Astrocyte of the hippocampus (primary cell): Measurements from ENCODE around the gene MKKS.

Experiments used
- DNase-seq: peaks from one replicate; pipeline ENCODE4 v3.0.0; 2011; ENCODE audit warnings: low read depth, low spot score

MKKS gene

DNA sequence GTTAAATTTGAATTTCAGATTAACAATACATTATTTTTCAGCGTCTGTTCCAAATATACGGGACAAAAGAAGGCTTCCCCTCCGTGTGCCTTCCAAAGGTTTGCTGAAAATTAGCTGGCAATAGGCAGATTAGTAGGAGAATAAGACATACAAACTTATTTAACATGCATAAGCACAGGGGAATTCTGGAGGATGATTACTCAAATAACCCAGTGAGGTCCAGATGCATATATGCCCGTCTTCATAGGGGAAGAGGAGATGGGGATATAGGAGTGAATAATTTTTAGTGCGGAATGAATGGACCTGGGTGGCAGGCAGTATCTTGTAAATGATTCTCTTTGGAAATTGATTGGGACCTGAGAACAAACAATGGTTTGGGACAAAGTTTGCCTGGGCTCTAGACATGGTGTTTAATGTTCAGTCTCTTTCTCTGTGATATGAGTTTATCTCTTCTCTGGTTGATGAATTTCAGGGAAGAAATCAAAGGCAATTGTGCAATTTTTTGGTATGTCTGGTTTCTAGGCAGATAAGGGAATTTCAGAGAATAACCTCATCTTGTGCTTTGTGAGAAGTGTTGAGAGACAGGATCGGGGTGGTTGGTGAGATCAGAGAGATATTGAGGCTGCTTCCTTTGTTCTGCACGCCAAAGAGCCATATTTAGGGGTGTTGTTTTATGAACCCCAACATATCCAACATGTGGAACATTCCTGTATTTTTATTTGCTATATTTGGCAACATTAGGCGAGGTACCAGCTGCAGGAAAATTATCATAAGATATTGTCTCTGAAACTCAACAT lies 63.7 kb downstream of the MKKS start:
- DNase-seq: peak; percentile 24

DNA sequence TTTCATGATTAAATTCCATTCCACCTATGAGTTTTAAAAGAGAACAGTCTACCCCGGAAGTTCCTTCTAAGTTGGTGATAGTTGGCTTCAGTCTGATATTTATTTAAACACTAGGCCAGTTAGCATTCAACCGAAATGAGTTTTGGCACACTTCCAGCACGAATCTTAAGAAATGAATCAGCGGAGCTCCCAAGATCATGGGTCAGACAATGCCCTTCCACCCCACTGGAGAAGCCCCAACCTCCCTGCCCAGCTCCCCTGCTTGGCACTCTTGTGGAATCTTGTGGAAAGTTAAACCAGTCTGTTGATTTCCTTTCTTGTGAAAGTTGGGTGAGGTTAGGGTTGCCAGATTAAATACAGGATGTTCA lies 64.3 kb downstream of the MKKS start:
- peak; percentile 80 for DNase-seq

DNA sequence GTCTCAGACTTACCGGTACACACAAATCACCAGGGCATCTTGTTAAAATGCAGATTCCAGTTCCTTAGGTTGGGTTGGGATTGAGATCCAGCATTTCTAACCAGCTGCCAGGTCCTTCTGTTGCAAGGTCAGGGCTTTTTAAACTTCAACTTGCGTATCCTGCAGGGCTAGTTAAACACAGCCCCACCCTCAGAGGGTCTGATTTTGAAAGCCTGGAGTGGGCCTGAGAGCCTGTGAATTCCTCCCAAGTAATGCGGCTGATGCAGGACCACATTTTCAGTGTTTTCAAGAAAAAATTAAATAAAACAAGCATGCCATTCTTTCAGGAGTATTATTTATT lies 65.3 kb downstream of the MKKS start:
- no peak for DNase-seq

DNA sequence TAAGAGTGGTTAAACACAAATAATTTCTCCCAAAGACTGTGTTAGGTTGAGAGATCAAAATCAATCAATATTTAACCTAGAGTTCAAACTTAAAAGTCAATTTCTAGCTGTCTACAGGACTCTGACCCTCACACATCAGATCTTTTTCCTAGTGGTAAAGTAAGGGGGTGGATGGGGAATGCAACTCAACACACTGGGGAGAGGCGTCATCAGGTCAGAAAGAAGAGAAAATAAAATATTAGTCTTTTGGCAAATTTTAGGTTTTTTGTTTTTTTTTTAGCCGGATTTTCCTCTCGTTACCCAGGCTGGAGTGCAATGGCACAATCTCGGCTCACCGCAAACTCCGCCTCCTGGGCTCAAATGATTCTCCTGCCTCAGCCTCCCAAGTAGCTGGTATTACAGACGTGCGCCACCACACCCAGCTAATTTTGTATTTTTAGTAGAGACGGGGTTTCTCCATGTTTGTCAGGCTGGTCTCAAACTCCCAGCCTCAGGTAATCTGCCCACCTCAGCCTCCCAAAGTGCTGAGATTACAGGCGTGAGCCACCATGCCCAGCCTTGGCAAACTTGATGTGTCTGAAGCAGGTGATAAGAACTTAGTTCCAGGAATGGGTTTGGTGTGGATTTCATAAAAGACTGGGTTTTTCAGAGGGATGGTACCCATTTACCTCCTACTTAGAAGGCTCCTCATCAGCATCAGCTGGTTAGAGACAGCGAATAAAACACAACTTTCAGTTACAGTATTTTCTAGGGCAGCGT lies 65.9 kb downstream of the MKKS start:
- no peak for DNase-seq

DNA sequence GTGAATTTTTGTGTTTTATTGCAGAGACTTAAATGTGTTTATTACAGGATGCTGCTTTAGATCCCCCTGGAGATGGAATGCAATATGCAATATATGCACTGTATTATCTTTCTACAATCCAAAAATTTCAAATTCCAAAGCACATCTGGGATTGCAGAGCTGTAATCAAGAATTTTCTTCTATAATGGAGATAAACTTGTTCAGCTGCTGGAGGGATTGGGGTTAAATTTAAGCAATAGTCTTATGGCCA lies 66.4 kb downstream of the MKKS start:
- DNase-seq: no peak

DNA sequence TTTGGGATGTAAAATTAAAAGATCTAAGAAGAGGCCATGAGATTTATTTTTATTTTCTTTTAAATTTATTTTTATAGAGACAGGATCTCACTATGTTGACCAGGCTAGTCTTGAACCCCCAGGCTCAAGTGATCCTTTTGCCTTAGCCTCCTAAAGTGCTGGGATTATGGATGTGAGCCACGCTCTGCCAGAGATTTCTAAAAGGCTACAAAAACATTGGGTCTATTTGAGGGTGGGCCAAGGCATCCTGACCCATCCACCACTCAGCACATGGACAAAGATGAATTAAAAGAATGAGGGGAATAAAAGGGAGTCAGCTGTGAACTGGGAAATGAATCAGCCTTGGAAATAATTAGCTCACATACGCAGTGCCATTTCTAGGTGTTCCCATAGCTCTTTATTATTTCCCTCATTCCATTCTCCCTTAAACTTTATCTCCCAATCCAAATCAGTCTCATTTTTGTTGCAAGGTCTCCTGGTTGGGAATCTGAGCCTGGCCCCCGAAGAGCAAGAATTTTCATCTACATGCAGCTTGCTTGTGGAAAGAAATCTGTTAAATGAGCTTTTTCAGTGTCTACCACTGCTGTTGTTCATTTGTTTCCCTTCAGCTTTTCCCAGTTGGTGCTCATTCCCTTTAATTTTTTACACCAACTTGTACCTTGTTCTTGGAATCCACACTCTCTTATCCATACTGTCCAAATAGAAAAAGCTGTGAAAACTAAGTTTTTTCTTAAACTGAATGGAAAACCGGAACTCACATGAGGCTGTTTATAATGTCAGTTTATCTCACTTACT lies 66.9 kb downstream of the MKKS start:
- DNase-seq: peak; percentile 26

DNA sequence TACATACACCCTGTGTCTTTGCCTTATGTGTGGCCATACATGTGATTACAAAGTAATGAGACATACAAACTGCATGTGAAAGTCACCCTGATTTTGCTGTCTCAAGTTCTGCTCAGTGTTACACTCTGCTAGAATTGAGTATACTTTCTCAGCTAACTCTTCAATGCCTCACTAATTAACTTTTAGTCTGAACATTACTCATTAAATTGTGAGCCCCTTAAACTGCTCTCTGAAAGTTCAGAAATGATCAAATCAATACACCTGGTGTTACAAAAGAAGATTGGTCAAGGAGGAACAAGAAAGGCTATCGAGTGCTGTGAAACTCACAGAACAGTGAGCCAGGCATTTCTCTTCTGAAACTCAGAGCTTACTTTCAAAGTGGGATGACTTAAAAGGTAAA lies 71.3 kb downstream of the MKKS start:
- DNase-seq: no peak

DNA sequence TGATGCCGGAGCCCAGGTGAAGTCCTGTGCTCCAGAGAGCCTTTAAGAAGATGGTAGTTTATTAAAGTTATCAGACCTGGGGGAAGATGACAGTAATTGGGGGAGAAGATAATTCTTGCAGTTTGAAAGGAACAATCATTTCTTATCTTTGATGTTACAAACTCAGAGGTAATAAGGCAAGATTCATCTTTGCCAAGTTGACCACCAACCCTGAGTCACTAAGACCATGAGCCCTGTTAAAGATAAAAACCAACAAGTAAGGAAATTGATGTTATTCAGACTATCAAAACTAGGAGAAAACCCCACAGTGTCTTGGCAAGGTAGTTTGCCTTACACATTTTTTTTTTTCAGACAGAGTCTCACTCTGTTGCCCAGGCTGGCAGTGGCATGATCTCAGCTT lies 73.1 kb downstream of the MKKS start:
- peak; percentile 43 for DNase-seq

DNA sequence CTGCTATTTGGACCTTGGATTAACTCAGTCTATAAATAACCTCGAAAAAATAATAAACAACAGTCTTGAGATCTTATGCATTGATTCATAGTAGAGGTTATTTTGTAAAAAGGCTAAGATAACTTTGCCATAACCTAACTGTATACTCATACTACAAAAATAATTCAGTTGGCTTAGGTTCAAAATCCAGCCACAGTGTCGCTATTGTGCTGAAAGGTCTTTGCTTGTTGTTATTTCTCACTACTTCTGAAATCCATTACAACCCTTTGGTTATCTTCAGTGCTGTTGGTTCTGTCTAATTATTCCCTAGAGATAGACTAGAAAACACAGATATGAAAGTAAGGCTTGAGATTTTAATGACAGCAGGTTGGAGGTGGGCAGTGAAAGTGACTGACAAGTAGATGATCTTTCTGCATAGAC lies 74.4 kb downstream of the MKKS start:
- peak; percentile 39 for DNase-seq

DNA sequence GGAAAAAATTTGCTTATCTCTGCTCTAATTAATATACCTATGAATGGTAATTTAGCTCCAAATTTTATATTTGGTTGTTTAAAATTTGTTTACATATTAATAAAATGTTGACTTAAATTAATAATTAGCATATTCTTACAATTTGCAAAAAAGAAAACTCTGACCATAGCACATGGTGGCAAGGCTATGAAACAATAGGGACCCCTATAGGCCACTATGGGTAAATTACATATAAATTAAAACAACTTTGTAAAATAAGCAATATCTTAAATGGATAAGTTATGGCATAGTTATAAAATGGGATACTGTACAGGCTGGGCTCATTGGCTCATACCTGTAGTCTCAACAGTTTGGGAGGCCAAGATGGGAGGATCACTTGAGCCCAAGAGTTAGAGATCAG lies 76.0 kb downstream of the MKKS start:
- no peak for DNase-seq

DNA sequence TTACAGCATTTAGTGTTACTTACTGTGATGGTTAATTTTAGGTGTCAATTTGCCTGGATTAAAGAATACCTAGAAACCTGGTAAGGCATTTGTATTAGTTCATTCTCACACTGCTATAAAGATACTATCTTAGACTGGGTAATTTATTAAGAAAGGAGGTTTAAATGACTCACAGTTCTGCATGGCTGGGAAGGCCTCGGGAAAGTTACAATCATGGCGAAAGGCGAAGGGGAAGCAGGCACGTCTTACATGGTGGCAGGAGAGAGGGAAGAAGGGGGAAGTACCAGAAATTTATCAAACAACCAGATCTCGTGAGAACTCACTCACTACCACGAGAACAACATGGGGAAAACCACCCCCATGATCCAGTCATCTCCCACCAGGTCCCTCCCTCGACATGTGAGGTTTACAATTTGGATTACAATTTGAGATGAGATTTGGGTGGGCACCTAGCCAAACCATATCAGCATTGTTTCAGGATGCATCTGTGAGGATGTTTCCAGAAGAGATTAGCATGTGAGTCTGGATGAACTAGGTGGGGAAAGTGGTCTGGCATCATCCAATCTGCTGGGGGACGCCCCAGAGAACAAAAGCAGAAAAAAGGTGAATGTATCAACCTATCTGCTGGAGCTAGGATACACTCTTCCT lies 76.8 kb downstream of the MKKS start:
- DNase-seq: no peak

DNA sequence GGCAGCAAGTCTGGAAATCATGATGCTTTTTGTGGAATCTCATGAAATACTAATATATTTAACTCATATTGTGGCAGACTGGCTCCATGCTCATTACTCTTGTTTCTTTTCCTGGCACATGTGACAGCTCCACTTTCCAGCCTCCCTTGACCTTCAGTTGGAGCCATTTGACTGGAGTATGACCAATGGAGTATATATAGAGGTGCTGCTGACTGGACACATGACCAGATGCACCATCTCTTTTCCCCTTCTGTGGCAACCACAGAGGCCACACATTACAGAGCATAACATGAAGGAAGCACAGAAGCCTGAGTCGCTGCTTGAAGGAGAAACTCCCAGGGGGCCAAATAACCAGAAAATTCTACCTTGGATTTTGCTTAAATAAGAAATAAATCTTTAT lies 77.4 kb downstream of the MKKS start:
- no peak for DNase-seq

DNA sequence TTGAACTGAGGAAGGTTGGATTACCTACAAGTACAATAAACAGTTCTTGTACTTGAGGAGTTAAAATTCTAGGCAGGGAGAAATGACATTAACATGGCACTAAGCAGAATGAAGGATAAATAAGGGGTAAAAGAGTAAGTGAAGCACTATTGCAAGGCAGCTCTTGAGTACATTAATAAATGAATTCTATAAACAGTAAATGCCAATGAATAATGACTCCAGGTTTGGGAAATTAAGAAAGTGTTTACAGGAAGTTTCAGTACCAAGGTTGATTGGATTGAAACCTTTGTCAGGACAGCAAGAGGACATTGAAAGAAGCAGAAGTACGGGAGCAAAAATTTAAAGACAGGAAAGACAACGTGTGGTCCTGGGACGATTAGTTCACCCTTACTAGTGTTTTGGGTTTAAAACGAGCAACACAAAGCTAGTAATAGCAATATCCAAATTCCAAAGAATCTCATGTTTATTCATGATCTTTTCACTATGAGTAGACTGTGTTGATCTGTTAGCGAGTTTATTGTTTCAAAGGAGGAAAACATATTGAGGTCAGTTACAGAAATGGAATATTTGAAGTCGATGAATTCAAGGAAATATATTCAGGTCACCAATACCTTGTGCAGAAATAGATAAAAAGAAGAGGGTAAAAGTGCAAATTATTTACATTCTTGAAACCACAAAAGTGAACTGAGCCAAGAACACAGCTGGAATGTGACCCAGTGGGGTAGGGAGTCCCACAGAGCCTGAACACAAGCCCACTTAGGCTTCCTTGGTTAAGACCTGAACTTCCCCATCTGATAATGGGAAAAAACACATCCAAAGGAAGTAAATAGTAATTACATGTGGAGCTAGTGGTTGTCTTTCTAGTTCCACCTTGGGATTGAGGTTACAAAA lies 80.8 kb downstream of the MKKS start:
- DNase-seq: peak; percentile 76
